Brain microvascular endothelial cell (primary cell): Measurements from ENCODE around the gene PBX3.

Source experiments
- DNase-seq: peaks from one replicate; pipeline ENCODE4 v3.0.0-alpha.2; 2020
- H3K27ac ChIP-seq: fragments of 250-450 bp; sonication (Bioruptor Pico); 2 replicates; pipeline ENCODE4 v1.5.1; 2020; ENCODE audit warnings: mild to moderate bottlenecking, moderate library complexity
- H3K27me3 ChIP-seq: fragments of 250-450 bp; sonication (Bioruptor Pico); replicated peaks from 2 replicates; pipeline ENCODE4 v1.5.1; 2020; ENCODE audit warnings: mild to moderate bottlenecking
- H3K36me3 ChIP-seq: fragments of 250-450 bp; sonication (Bioruptor Pico); replicated peaks from 2 replicates; pipeline ENCODE4 v1.5.1; 2020; ENCODE audit warnings: mild to moderate bottlenecking
- H3K4me3 ChIP-seq: 2 replicates; pipeline ENCODE4 v1.5.1; 2011; ENCODE audit warnings: low read depth, mild to moderate bottlenecking, control low read depth, low read length, moderate library complexity
- CTCF ChIP-seq: IDR thresholded peaks from 2 replicates; pipeline ENCODE4 v1.5.1; 2011; ENCODE audit warnings: low read depth, mild to moderate bottlenecking, moderate library complexity, low read length, control low read depth, inconsistent platforms; ENCODE audit errors: missing control alignments
- in situ Hi-C: cut with HindIII; loops from 2 replicates; pipeline ENCODE4 v1.10.0; 2017; ENCODE audit warnings: low sequenced_read_pairs, low pct_ligation_motif_present

Gene PBX3

DNA sequence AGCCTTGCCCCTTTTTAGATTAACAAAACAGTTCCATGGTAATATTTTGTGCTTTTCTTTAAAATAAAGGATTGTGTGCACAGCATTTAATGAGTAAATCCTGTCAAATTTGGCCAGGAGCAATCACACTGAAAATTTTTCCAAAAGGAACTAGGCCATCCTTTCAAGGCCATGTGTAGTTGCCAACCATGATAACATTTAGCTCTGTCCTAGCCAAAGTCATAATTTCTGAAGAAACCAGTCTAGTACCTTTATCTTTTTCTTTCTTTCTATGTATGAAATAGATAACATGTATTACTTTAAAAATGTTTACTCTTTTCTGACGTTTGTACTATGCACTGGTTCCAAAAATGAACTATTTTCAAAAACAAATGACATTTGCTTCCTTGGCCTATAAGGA is 143.7 kb downstream of the PBX3 start:
- no peaks in the 10 kb centered on the region for H3K36me3 ChIP-seq
- no peaks in the 10 kb centered on the region for H3K27me3 ChIP-seq
- no peak for TF ChIP-seq CTCF
- in situ Hi-C loops: no loop called here
- no peak for DNase-seq
- H3K27ac ChIP-seq: no peak overlapping the region
- H3K4me3 ChIP-seq: no peak overlapping the region

GRCh38 chr9:125893277-125893676 is 146.1 kb downstream of the PBX3 start:
- in situ Hi-C loops: no loop called here
- no peak for TF ChIP-seq CTCF
- H3K4me3 ChIP-seq: no peak overlapping the region

DNA sequence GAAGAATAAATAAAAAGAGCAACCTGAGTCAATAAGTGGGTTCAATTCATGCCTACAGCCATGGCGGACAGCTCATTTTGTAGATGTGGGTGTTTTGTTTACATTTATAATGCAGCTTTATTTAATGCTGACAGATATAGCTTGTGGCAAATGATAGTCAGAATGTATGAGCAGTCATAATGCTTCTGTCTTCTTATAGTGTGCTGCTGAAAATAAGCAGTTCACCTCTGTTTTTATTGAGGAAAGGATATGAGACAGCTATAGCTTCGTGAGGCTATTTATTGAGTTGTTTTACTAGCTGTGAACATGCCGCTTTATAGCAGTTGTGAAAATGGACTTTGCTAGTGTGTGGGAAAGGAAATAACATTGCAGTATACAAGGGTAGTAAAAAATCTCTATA is 147.4 kb downstream of the PBX3 start:
- Histone ChIP-seq H3K36me3 (no peaks in the 10 kb centered on the region), H3K27me3 (no peaks in the 10 kb centered on the region), H3K27ac (no peak overlapping the region), H3K4me3 (no peak overlapping the region)
- in situ Hi-C loops: no loop called here
- no peak for DNase-seq
- TF ChIP-seq CTCF: no peak

More at GRCh38 chr9:125893277-125893676, 146.1 kb downstream of the PBX3 start:
- DNase-seq: no peak
- Histone ChIP-seq H3K27me3 (no peaks in the 10 kb centered on the region), H3K36me3 (no peaks in the 10 kb centered on the region), H3K27ac (no peak overlapping the region)

- no peak for DNase-seq
- in situ Hi-C loops: no loop called here
- TF ChIP-seq CTCF: no peak
- Histone ChIP-seq H3K36me3 (no peaks in the 10 kb centered on the region), H3K27me3 (no peaks in the 10 kb centered on the region), H3K27ac (no peak overlapping the region), H3K4me3 (no peak overlapping the region)
Observed at GRCh38 chr9:125896404-125896803, 149.2 kb downstream of the PBX3 start.

GRCh38 chr9:125896964-125897363 is 149.8 kb downstream of the PBX3 start:
- Histone ChIP-seq H3K4me3 (no peak overlapping the region), H3K27ac (no peak overlapping the region), H3K27me3 (no peaks in the 10 kb centered on the region), H3K36me3 (no peaks in the 10 kb centered on the region)
- no peak for TF ChIP-seq CTCF
- no peak for DNase-seq
- in situ Hi-C loops: no loop called here

DNA sequence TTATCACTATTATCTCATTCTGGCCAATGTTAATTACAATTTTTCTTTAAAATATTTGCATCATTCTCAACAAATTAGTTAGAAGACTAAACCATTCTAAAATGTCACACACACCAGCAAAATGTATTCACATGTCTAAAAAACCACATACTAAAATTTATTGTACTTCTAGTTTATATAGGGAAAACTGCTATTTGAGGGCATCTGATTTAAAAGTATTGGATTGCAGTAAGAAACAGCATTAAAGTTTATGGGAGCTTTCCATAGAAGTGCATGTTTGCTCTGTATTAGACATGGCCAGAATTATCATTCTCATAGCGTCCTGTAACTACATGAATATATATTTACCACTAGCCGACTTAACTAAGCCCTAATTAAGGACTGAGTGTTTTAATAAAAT is 150.3 kb downstream of the PBX3 start:
- in situ Hi-C loops: no loop called here
- no peak for TF ChIP-seq CTCF
- no peaks in the 10 kb centered on the region for H3K27me3 ChIP-seq
- H3K27ac ChIP-seq: no peak overlapping the region
- H3K4me3 ChIP-seq: no peak overlapping the region
- no peak for DNase-seq
- H3K36me3 ChIP-seq: no peaks in the 10 kb centered on the region
